OCI-LY3 (cell line): ENCODE results near the gene SYCP3.

Source experiments
- CTCF ChIP-seq: fragments of 200-600, 300-600 bp; sonication (generic); IDR thresholded peaks from 2 replicates; pipeline ENCODE4 v1.5.1; 2014; ENCODE audit warnings: antibody characterized with exemption, low read length, low read depth
- EZH2phosphoT487 ChIP-seq: fragments of 200-600 bp; shearing (Covaris generic); IDR thresholded peaks from 2 replicates; pipeline ENCODE4 v1.6.1; 2018; ENCODE audit warnings: antibody characterized with exemption, mixed run types, low read depth

- TF ChIP-seq CTCF (no peak), EZH2phosphoT487 (no peak)
Observed at GRCh38 chr12:101703487-101703886, 35.8 kb downstream of the SYCP3 start.
